Neuronal stem cell (in vitro differentiated cells): ENCODE results near the gene TOGARAM2.
A peak's percentile ranks its signal among the peaks of the same experiment; 100 is the strongest.

Experiments
- DNase-seq: peaks from one replicate; pipeline ENCODE4 v3.0.0-alpha.2; 2013; ENCODE audit warnings: low spot score
- H2AFZ ChIP-seq: one replicate; pipeline ENCODE4 v1.6.1; 2013; ENCODE audit warnings: mild to moderate bottlenecking, low read length, inconsistent platforms
- H2AK5ac ChIP-seq: 2 replicates; pipeline ENCODE4 v1.6.1; 2013; ENCODE audit warnings: low read depth, mild to moderate bottlenecking, inconsistent platforms, low read length, moderate library complexity, mixed read lengths
- H2BK120ac ChIP-seq: 2 replicates; pipeline ENCODE4 v1.6.1; 2013; ENCODE audit warnings: low read depth, mild to moderate bottlenecking, inconsistent platforms, low read length, moderate library complexity, mixed read lengths
- H2BK12ac ChIP-seq: one replicate; pipeline ENCODE4 v1.6.1; 2013; ENCODE audit warnings: low read length, inconsistent platforms
- H2BK15ac ChIP-seq: 2 replicates; pipeline ENCODE4 v1.6.1; 2013; ENCODE audit warnings: mild to moderate bottlenecking, low read length, inconsistent platforms, mixed read lengths
- H2BK5ac ChIP-seq: one replicate; pipeline ENCODE4 v1.6.1; 2013; ENCODE audit warnings: inconsistent platforms, mild to moderate bottlenecking, low read length, moderate library complexity
- H3K14ac ChIP-seq: one replicate; pipeline ENCODE4 v1.6.1; 2013; ENCODE audit warnings: low read length, inconsistent platforms
- H3K18ac ChIP-seq: 2 replicates; pipeline ENCODE4 v1.6.1; 2013; ENCODE audit warnings: low read length, inconsistent platforms
- H3K23ac ChIP-seq: 2 replicates; pipeline ENCODE4 v1.6.1; 2013; ENCODE audit warnings: low read depth, mild to moderate bottlenecking, mixed read lengths, low read length, inconsistent platforms; ENCODE audit not compliant: poor library complexity
- H3K27ac ChIP-seq: replicated peaks from 3 replicates; pipeline ENCODE4 v1.5.1; 2013; ENCODE audit warnings: low read length, inconsistent platforms
- H3K27me3 ChIP-seq, 3 experiments: 2 replicates each; pipeline ENCODE4 v1.6.1; 2013; ENCODE audit warnings: low read length in 3 of 3, mild to moderate bottlenecking in 2 of 3, inconsistent platforms in 1 of 3, low read depth in 1 of 3, mixed read lengths in 1 of 3, moderate library complexity in 1 of 3; ENCODE audit not compliant: control insufficient read depth in 3 of 3, insufficient read depth in 3 of 3
- H3K36me3 ChIP-seq, 2 donors: replicated peaks in 1 of 2; 2 replicates each; pipeline ENCODE4 v1.6.1; 2013; ENCODE audit warnings: low read length in 2 of 2; ENCODE audit not compliant: control insufficient read depth in 2 of 2, insufficient read depth in 2 of 2
- H3K4ac ChIP-seq: 2 replicates; pipeline ENCODE4 v1.6.1; 2013; ENCODE audit warnings: inconsistent platforms, mild to moderate bottlenecking, low read length, moderate library complexity
- H3K4me1 ChIP-seq, 2 donors: 1 replicate in 1 of 2; 2 replicates in 1 of 2; pipeline ENCODE4 v1.6.1; 2013; ENCODE audit warnings: low read length in 2 of 2, low read depth in 1 of 2; ENCODE audit not compliant: control insufficient read depth in 2 of 2, insufficient read depth in 1 of 2
- H3K4me2 ChIP-seq: one replicate; pipeline ENCODE4 v1.6.1; 2013; ENCODE audit warnings: mild to moderate bottlenecking, low read length, inconsistent platforms; ENCODE audit not compliant: insufficient read depth, poor library complexity, severe bottlenecking
- H3K4me3 ChIP-seq, 2 donors: 2 replicates each; pipeline ENCODE4 v1.5.1; 2013; ENCODE audit warnings: low read length in 2 of 2, mild to moderate bottlenecking in 2 of 2, inconsistent platforms in 1 of 2, moderate library complexity in 1 of 2
- H3K79me1 ChIP-seq: one replicate; pipeline ENCODE4 v1.6.1; 2013; ENCODE audit warnings: low read depth, mild to moderate bottlenecking, inconsistent platforms, low read length, moderate library complexity
- H3K9ac ChIP-seq: one replicate; pipeline ENCODE4 v1.6.1; 2013; ENCODE audit warnings: mild to moderate bottlenecking, low read depth, low read length, inconsistent platforms; ENCODE audit not compliant: poor library complexity
- H3K9me3 ChIP-seq, 2 donors: replicated peaks in 1 of 2; 2 replicates each; pipeline versions ENCODE3 to v1.6.1; 2013; ENCODE audit warnings: low read length in 2 of 2, mild to moderate bottlenecking in 2 of 2, inconsistent platforms in 1 of 2, low read depth in 1 of 2, mixed read lengths in 1 of 2, moderate library complexity in 1 of 2; ENCODE audit not compliant: control insufficient read depth in 2 of 2, insufficient read depth in 1 of 2
- H4K8ac ChIP-seq: one replicate; pipeline ENCODE4 v1.6.1; 2013; ENCODE audit warnings: low read depth, mild to moderate bottlenecking, inconsistent platforms, low read length, moderate library complexity
- H4K91ac ChIP-seq: one replicate; pipeline ENCODE4 v1.6.1; 2013; ENCODE audit warnings: low read length, low read depth, mild to moderate bottlenecking, inconsistent platforms; ENCODE audit not compliant: poor library complexity
- WGBS, 2 donors: extraction: QIAGEN DNeasy Blood & Tissue Kit; methylation state at CpG; one replicate each; pipeline ENCODE4 v1.1.7; 2013; ENCODE audit warnings: missing lambda C conversion rate in 2 of 2, mixed read lengths in 1 of 2; ENCODE audit not compliant: insufficient read length in 2 of 2, insufficient replicate concordance in 1 of 2; ENCODE audit errors: extremely low coverage in 2 of 2; 5-methylcytosine and 5-hydroxymethylcytosine counted together

Gene TOGARAM2

DNA sequence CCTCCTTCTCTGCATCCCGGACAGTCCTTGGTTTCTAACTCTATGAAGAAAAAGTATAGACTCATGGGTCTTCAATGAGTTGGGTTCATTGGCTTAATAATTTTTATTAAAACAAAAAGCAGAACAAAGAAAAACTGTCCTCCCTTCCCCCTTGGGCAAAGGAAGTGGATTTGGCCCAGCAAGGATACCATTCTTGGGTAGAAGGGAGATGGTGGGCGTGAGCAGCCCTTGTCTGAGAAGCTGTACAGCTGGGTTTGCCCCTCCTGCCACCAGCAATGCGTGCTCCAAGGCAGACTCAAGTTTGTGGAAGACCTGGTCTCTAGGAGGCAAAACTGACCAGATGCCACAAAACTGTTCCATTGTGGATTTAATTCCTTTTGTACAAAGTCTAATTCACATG is 80.5 kb downstream of the TOGARAM2 start:
- no peak overlapping the region for H3K18ac ChIP-seq
- no peak overlapping the region for H2AK5ac ChIP-seq
- H3K4ac ChIP-seq = no peak overlapping the region
- no peak overlapping the region for H2BK120ac ChIP-seq
- no peak for DNase-seq
- H3K9me3 ChIP-seq = no peaks in the 10 kb centered on the region
- H2BK12ac ChIP-seq = no peak overlapping the region
- no peak overlapping the region for H3K4me2 ChIP-seq
- H3K79me1 ChIP-seq = no peaks in the 10 kb centered on the region
- no peak overlapping the region for H4K8ac ChIP-seq
- H3K27ac ChIP-seq = no peak overlapping the region
- no peak overlapping the region for H3K14ac ChIP-seq
- H3K36me3 ChIP-seq = no peaks in the 10 kb centered on the region
- H3K9ac ChIP-seq = peak overlapping the region; percentile 46
- H2BK15ac ChIP-seq = no peak overlapping the region
- H4K91ac ChIP-seq = no peak overlapping the region
- H3K27me3 ChIP-seq = peaks cover 0 to 28% (median 2%) of the 10 kb centered on the region in 3 experiments
- no peak overlapping the region for H2BK5ac ChIP-seq
- WGBS, 2 donors = no CpG with 5 or more reads among the region's 3 CpGs
- no peak overlapping the region for H3K4me3 ChIP-seq
- peaks cover 26 to 36% of the 10 kb centered on the region in 2 donors for H3K4me1 ChIP-seq
- H3K23ac ChIP-seq = no peak overlapping the region
- no peak overlapping the region for H2AFZ ChIP-seq

- no peaks in the 10 kb centered on the region for H3K9me3 ChIP-seq
- no peaks in the 10 kb centered on the region for H3K79me1 ChIP-seq
- no peak overlapping the region for H3K9ac ChIP-seq
- H2AFZ ChIP-seq = no peak overlapping the region
- peaks cover 26 to 36% of the 10 kb centered on the region in 2 donors for H3K4me1 ChIP-seq
- H2BK15ac ChIP-seq = peak overlapping the region; percentile 72
- H2BK12ac ChIP-seq = no peak overlapping the region
- H3K4ac ChIP-seq = no peak overlapping the region
- peak overlapping the region; percentile 65 for H3K14ac ChIP-seq
- no peaks in the 10 kb centered on the region for H3K36me3 ChIP-seq
- WGBS, 2 donors = no CpG with 5 or more reads among the region's 10 CpGs
- no peak overlapping the region for H3K4me2 ChIP-seq
- H2BK120ac ChIP-seq = no peak overlapping the region
- peaks cover 0 to 23% (median 2%) of the 10 kb centered on the region in 3 experiments for H3K27me3 ChIP-seq
- no peak overlapping the region for H3K4me3 ChIP-seq
- DNase-seq = no peak
- H2BK5ac ChIP-seq = peak overlapping the region; percentile 49
- no peak overlapping the region for H3K23ac ChIP-seq
- H3K27ac ChIP-seq = no peak overlapping the region
- H3K18ac ChIP-seq = peak overlapping the region; percentile 81
- H4K91ac ChIP-seq = no peak overlapping the region
- H2AK5ac ChIP-seq = peak overlapping the region; percentile 82
- H4K8ac ChIP-seq = no peak overlapping the region
Measured at GRCh38 chr2:29062371-29062770, 81.3 kb downstream of the TOGARAM2 start.

DNA sequence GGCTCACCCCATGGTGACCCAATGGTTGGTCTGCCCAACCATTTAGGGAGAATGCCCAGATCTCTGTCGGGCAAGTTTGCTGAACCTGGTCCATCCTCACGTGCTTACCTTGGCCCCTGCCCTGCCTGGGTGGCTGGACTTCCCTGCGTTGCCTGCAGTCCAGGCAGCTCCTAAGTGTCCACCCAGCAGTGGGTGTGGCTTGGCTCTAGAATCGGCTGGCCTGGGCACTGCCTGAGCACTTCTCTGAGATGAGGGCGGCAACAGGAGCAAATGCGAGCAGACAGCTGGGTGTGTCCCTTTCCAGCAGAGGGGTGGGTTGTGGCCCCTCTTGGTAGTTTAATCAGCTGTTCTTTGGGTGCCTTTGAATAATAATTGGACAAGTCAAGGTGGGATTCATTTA is 82.0 kb downstream of the TOGARAM2 start:
- Histone ChIP-seq H3K9me3 (no peaks in the 10 kb centered on the region), H3K9ac (peak overlapping the region; percentile 50), H3K18ac (peak overlapping the region; percentile 87), H2BK15ac (peak overlapping the region; percentile 72), H2BK12ac (no peak overlapping the region), H3K4me1 (peaks cover 26 to 36% of the 10 kb centered on the region in 2 donors), H3K79me1 (no peaks in the 10 kb centered on the region), H2AK5ac (peak overlapping the region; percentile 82), H3K14ac (peak overlapping the region; percentile 95), H3K23ac (no peak overlapping the region), H3K27ac (no peak overlapping the region), H3K4me3 (no peak overlapping the region), H2BK5ac (peak overlapping the region; percentile 35), H4K8ac (no peak overlapping the region), H3K4ac (peak overlapping the region; percentile 90), H2AFZ (no peak overlapping the region), H3K27me3 (peaks cover 0 to 18% (median 2%) of the 10 kb centered on the region in 3 experiments), H3K36me3 (no peaks in the 10 kb centered on the region), H4K91ac (no peak overlapping the region), H3K4me2 (no peak overlapping the region), H2BK120ac (no peak overlapping the region)
- no CpG with 5 or more reads among the region's 6 CpGs for WGBS, 2 donors
- DNase-seq = no peak

DNA sequence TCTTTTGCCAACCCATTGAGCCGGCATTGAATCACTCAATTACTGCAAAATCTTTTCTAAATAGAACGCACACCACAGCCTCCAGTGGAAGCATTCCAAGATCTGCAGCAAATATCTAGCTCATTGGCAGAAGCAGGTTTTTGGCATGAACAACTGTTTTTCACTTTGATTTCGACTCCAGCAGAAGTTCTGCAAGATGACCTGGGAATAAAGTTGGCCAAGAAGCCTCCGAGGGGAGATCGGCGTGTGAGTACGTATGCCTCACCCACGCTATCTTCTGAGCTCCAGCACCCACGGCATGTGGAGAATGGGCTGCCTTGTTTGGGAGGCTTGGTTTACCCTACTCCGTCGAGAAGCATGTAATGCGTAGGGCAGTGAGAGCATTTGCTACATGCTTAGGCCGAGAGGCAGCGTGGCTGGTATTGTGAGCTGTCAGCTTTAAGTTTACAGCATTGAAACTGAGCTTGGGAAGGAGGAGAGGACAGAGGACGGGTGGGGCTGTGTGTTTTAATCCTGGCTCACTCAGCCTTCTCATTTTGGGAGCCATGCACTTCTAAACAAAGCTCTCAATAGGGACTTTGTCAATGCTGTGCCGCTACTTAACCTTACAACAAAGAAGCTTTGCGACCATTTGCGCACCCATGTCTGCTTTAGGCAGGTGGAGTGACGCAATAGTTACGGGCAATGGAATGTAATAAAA is 82.7 kb downstream of the TOGARAM2 start:
- Histone ChIP-seq H2AK5ac (no peak overlapping the region), H2BK5ac (no peak overlapping the region), H3K9ac (no peak overlapping the region), H2BK15ac (no peak overlapping the region), H3K27me3 (peaks cover 0 to 14% (median 2%) of the 10 kb centered on the region in 3 experiments), H4K8ac (no peak overlapping the region), H3K4ac (no peak overlapping the region), H3K4me1 (peaks cover 29 to 36% of the 10 kb centered on the region in 2 donors), H3K36me3 (no peaks in the 10 kb centered on the region), H3K79me1 (no peaks in the 10 kb centered on the region), H3K4me3 (no peak overlapping the region), H3K23ac (no peak overlapping the region), H3K14ac (no peak overlapping the region), H2BK12ac (no peak overlapping the region), H3K27ac (no peak overlapping the region), H3K9me3 (no peaks in the 10 kb centered on the region), H3K4me2 (no peak overlapping the region), H2AFZ (peak overlapping the region; percentile 27), H3K18ac (no peak overlapping the region), H2BK120ac (no peak overlapping the region), H4K91ac (no peak overlapping the region)
- peak; percentile 32 for DNase-seq
- no CpG with 5 or more reads among the region's 20 CpGs for WGBS, 2 donors
